HG03571 (cell line): Measurements from ENCODE around the gene SURF2.

Source experiments
- ATAC-seq: cut with Tn5 transposase; IDR thresholded peaks from one replicate; pipeline ENCODE4 v1.9.1; 2021; ENCODE audit not compliant: unreplicated experiment

SURF2 gene

GRCh38 chr9:133396952-133397351 is 40.6 kb downstream of the SURF2 start:
- no peak for ATAC-seq

GRCh38 chr9:133397370-133397769 is 41.0 kb downstream of the SURF2 start:
- no peak for ATAC-seq

- ATAC-seq = no peak
Observed at GRCh38 chr9:133397895-133398294, 41.5 kb downstream of the SURF2 start.

- ATAC-seq = no peak
Observed at GRCh38 chr9:133400292-133400691, 43.9 kb downstream of the SURF2 start.

GRCh38 chr9:133401588-133401987 is 45.2 kb downstream of the SURF2 start:
- no peak for ATAC-seq

- ATAC-seq = no peak
Observed at GRCh38 chr9:133402689-133403088, 46.3 kb downstream of the SURF2 start.

DNA sequence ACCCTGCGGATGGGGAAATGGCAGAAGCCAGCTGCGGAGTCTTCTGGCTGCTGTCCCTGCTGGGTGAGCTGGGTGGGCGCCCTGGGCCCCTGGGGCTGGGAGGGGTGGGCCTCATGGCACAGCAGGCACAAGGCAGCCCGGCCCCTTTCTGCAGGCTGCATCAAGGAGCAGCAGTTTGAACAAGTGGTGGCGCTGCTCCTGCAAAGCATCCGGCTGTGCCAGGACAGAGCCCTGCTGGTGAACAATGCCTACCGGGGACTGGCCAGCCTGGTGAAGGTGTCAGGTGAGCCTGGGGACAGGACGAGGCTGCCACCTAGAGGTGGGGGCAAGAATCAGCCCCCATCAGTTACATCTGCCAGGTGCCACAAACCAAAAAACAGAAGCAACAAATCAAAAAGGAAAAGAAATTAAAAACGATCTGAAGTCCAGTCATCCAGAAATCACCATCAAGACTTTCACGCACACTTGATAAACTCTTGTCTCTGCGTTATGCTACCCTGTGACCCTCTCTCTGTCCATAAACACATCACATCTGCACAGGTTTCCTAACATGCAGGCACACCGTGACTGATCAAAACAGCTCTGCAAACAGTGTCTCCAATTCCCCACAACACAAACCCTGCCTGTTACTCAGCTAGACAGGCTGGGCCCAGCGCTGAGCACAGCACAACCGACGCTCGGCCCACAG is 47.6 kb downstream of the SURF2 start:
- ATAC-seq = no peak

- ATAC-seq = no peak
Observed at GRCh38 chr9:133404454-133405002, 48.2 kb downstream of the SURF2 start.

GRCh38 chr9:133405508-133406438 is 49.4 kb downstream of the SURF2 start:
- ATAC-seq = no peak

DNA sequence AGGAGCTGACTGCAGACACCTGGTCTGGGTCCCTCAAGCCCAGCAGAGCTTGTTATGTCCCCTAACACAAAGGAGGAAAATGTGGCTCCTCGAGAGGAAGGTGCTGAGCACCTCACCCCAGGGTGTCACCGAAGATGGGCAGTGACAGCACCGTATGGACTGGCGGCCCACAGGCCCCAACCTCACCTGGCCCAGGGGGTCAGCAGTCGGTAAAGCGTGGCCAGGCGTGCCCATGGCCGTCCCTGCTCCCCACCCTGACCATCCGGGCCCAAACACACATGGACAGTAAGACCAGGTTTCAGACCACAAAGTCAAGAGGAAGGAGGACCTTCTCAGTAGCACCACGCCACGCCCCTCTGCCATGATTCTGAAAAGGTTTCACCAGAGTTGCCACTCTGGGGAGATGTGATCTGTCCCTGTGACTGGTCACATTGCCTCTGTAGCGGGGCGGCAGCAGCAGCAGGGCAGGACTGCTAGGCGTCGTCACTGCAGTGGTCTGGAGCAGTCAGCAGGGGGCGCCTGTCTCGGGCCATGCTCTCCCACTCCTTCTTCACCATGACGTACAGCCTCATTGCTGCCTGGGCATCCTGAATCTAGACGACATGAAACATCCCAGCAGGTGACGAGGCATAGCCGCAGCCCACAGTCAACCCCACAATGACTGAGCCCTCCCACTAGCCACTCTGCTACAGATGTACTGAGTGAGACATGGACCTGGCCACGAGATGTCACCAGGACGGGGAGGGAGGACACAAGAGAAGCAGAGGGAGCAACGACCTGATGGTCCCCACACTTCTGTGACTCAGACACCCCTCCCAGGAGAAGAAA is 50.3 kb downstream of the SURF2 start:
- peak; percentile 57 for ATAC-seq

- no peak for ATAC-seq
Observed at GRCh38 chr9:133408042-133408441, 51.7 kb downstream of the SURF2 start.
